ENCODE data around the gene LTBP2. TPM values are rescaled to one million over a fixed set of nuclear protein-coding genes. Genes with fewer than 3 reads are reported as not detected.

LTBP2 gene
- total and polyA plus RNA-seq, 8 donors = 2.9 to 36.2 (median 7.9) TPM

GRCh38 chr14:74491956-74492775 lies 119.9 kb downstream of the LTBP2 start:
- Histone ChIP-seq H3K9me3 (no peaks in the 10 kb centered on the region), H3K36me3 (peaks cover 0 to 25% (median 13%) of the 10 kb centered on the region in 4 donors), H3K4me3 (peak overlapping the region; percentile 81 to 93 (median 88)), H3K4me1 (peaks cover 20 to 72% (median 36%) of the 10 kb centered on the region in 4 donors), H3K27ac (peak overlapping the region in 4 of 5 donors; percentile 93 to 96 (median 94)), H3K27me3 (no peaks in the 10 kb centered on the region)
- intact Hi-C loops (cut with DNase I; ENCODE audit: low total_unique reads) = no loop called here
- peak in 1 of 2 donors; percentile 50 for DNase-seq
- 5 to 14% (median 7%) methylated on average over 20 of the region's 20 CpGs for WGBS, 5 donors
- TF ChIP-seq POLR2A (IDR thresholded peaks at IDR 0.05) = no peak

GRCh38 chr14:74490486-74490885 lies 121.6 kb downstream of the LTBP2 start:
- intact Hi-C loops (cut with DNase I; ENCODE audit: low total_unique reads) = no loop called here

GRCh38 chr14:74488786-74489397 lies 123.1 kb downstream of the LTBP2 start:
- Histone ChIP-seq H3K9me3 (no peaks in the 10 kb centered on the region), H3K36me3 (peaks cover 9 to 35% (median 25%) of the 10 kb centered on the region in 4 donors), H3K27me3 (no peaks in the 10 kb centered on the region), H3K4me3 (no peak overlapping the region), H3K4me1 (peaks cover 10 to 55% (median 27%) of the 10 kb centered on the region in 4 donors), H3K27ac (no peak overlapping the region)
- intact Hi-C loops (cut with DNase I; ENCODE audit: low total_unique reads) = no loop called here
- TF ChIP-seq POLR2AphosphoS5 (IDR thresholded peaks at IDR 0.05) (no peak), POLR2A (IDR thresholded peaks at IDR 0.05) (no peak), EP300 (IDR thresholded peaks at IDR 0.05) (no peak), CTCF (IDR thresholded peaks at IDR 0.05) (no peak)
- DNase-seq = no peak

More at GRCh38 chr14:74490486-74490885, 121.6 kb downstream of the LTBP2 start:
- H3K4me3 ChIP-seq = no peak overlapping the region
- H3K27me3 ChIP-seq = no peaks in the 10 kb centered on the region
- H3K9me3 ChIP-seq = no peaks in the 10 kb centered on the region
- TF ChIP-seq CTCF (IDR thresholded peaks at IDR 0.05) (no peak), EP300 (IDR thresholded peaks at IDR 0.05) (no peak), POLR2A (IDR thresholded peaks at IDR 0.05) (no peak), POLR2AphosphoS5 (IDR thresholded peaks at IDR 0.05) (no peak)
- DNase-seq = no peak
- 79 to 87% (median 83%) methylated on average over 1 of the region's 1 CpG for WGBS, 5 donors
- H3K27ac ChIP-seq = no peak overlapping the region
- peaks cover 20 to 71% (median 36%) of the 10 kb centered on the region in 4 donors for H3K4me1 ChIP-seq
- H3K36me3 ChIP-seq = peaks cover 0 to 19% (median 13%) of the 10 kb centered on the region in 4 donors

- intact Hi-C loops (cut with DNase I; ENCODE audit: low total_unique reads) = no loop called here
- DNase-seq = no peak
Observed at GRCh38 chr14:74486164-74486563, 125.9 kb downstream of the LTBP2 start.

More at GRCh38 chr14:74486164-74486563, 125.9 kb downstream of the LTBP2 start:
- WGBS, 5 donors = 70 to 89% (median 78%) methylated on average over 3 of the region's 3 CpGs
- H3K27me3 ChIP-seq = no peaks in the 10 kb centered on the region
- H3K4me1 ChIP-seq = peaks cover 9 to 38% (median 15%) of the 10 kb centered on the region in 4 donors
- no peak overlapping the region for H3K27ac ChIP-seq
- TF ChIP-seq EP300 (IDR thresholded peaks at IDR 0.05) (no peak), CTCF (IDR thresholded peaks at IDR 0.05) (no peak), POLR2AphosphoS5 (IDR thresholded peaks at IDR 0.05) (no peak), POLR2A (IDR thresholded peaks at IDR 0.05) (no peak)
- no peak overlapping the region for H3K4me3 ChIP-seq
- peaks cover 31 to 63% (median 53%) of the 10 kb centered on the region in 4 donors for H3K36me3 ChIP-seq
- H3K9me3 ChIP-seq = no peaks in the 10 kb centered on the region

All from stomach (tissue), 9 donors.